ENCODE measurements around the gene AMDHD1.
A peak's percentile ranks its signal among the peaks of the same experiment; 100 is the strongest.

Gene AMDHD1, protein sequence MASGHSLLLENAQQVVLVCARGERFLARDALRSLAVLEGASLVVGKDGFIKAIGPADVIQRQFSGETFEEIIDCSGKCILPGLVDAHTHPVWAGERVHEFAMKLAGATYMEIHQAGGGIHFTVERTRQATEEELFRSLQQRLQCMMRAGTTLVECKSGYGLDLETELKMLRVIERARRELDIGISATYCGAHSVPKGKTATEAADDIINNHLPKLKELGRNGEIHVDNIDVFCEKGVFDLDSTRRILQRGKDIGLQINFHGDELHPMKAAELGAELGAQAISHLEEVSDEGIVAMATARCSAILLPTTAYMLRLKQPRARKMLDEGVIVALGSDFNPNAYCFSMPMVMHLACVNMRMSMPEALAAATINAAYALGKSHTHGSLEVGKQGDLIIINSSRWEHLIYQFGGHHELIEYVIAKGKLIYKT

GRCh38 chr12:95943330-95943842 lies at the start of gene AMDHD1:
AMDHD1 (plus strand) TSS chr12:95943331; CDS start chr12:95943399, 68 bp downstream.
- peak; percentile 92 for DNase-seq

GRCh38 chr12:95896846-95897245 lies 46.3 kb upstream of the AMDHD1 start:
- no peak for DNase-seq

DNA sequence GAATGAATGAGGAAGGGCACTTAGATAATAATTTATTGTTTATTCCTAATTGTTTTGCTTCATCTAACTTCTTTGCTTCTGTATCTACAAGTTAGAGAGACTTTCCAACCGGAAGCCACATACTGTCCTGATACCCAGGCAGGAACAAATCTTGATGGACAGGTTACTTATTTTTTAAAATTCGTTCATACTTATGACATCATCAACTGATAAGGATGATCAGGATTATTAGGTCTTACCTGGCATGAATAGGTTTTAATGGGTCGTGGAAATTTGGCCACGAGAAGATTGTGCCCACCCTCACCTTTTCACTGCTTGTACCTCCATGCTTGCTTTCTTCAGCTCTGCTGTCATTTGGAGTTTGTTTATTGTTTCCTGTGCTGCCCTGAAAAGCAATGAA lies 45.0 kb upstream of the AMDHD1 start:
- no peak for DNase-seq

GRCh38 chr12:95908573-95908972 lies 34.6 kb upstream of the AMDHD1 start:
- no peak for DNase-seq

DNA sequence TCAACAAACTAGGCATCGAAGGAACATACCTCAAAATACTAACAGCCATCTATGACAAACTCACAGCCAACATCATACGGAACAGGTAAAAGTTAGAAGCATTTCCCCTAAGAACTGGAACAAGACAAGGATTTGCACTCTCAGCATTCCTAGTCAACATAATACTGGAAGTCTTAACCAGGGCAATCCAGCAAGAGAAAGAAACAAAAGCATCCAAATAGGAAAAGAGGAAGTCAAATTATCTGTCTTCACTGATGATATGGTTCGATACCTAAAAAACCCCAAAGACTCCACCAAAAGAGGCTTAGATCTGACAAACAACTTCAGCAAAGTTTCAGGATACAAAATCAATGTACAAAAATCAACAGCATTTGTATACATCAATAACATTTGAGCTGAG lies 33.3 kb upstream of the AMDHD1 start:
- no peak for DNase-seq

DNA sequence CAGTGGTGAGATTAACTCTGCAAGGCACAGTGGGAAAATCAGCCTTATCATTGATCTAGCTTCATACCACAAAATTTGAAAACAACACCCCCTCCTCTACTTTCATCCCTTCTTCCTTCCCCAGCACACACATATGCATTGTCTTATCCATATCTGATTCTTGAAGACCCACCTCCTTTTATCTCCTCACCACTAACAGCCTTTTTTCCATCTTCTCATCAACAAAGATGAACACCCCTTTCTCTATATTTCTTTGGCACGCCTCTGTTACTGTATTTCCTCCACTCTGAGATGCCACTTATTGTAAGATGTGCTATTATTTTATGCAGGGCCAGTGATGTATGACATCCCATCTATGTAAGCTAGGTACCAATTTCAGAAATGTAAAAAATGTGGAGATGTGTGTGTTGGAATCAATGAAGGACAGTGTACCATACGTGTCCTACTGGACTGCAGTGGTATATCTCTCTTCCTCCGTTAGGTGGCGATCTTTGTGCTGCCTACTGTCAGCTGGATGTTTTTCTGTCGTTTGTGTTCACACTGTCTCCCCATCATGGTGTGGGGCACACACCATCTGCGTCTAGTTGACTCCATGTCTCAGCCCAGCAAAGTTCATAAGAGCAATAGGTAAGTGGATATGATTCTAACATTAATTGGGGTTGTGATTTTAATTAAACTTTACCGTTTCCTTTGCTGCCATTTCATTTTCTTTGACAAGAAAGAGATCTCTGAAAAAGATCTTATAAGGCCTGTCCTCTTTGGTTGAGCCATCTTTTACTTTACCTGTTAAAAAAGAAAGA lies 24.7 kb upstream of the AMDHD1 start:
- DNase-seq, result peak; percentile 76

DNA sequence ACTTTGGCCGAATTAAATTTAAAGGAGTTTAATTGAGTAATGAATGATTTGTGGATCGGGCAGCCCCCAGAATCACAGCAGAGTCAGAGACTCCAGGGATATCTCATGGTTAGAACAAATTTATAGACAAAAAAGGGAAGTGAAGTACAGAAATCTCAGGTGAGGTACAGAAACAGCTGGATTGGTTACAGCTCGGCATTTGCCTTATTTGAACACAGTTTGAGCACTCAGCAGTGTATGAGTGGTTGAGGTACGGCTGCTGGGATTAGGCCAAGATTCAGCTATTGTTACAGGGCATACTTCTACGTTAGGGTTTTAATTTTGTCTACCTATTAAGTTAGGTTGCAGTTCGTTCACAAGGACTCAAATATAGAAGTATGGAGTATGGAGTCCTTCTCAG lies 24.0 kb upstream of the AMDHD1 start:
- no peak for DNase-seq

GRCh38 chr12:95922231-95922630 lies 20.9 kb upstream of the AMDHD1 start:
- DNase-seq, result no peak

GRCh38 chr12:95940514-95940913 lies 2.6 kb upstream of the AMDHD1 start:
- no peak for DNase-seq

DNA sequence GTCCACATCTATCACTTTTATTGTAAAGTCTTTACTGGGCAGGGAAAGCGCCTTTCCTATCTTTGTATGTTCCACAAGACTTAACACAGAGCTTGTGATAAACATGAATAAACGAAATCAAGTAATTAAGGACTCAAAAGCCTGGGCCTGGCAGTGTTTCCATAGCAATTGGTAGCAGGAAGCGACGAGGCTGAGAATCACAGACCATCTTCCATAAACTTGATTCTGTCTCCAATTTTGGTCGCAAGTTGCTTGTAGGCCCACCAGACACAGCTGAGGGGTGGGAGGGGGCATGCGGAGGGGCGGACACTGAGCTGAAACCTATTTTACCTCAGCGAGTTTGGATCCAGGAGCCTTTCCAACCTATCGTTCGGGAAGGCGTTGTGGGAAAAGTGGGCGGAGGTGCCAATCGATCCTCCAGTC lies 1.0 kb upstream of the AMDHD1 start:
- DNase-seq, result no peak

DNA sequence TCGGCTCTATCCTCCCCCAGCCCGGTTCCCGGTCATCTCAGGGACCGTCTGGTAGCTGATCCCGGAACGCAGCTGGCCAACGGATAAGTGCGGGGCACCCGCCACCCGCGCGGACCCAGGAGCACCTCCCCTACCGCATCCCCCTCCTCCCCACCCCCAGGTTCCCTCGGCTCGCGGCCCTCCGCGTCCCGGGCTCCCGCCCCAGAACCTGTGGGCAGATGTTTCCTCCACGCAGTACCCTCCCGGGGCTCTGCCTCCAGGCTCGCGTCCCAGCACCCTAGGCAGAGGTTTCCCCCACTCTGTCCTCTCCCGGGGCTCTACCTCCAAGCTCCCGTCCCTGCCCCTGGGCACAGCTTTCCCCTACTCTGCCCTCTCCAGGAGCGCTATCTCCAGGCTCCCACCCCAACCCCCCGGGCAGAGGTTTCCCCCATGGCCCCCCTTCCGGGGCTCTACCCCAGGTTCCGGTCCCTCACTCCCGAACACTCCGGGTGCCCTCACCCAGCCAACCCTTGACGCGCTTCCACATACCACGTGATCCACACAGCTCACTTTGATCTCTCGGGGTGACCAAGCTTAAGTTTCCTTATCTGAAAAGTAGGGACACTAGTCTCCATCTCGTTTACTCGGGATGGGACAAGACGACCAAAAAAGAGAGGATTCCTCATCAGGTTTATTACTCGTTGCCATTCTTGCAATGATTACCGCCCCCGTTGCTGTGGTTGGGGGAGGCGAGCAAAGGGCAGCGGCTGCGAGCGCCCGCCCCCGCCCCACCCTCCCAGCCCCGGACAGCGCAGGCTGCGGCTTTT lies 404 bp upstream of the AMDHD1 start, which contains the start of gene CCDC38:
Gene CCDC38, minus strand, starts transcription at position 91 of the 806 bp plus-strand sequence. CDS start 6,105 bp downstream, outside the sequence.
- DNase-seq, result peak; percentile 84

GRCh38 chr12:95944108-95944704 lies 1.1 kb downstream of the AMDHD1 start:
- no peak for DNase-seq

DNA sequence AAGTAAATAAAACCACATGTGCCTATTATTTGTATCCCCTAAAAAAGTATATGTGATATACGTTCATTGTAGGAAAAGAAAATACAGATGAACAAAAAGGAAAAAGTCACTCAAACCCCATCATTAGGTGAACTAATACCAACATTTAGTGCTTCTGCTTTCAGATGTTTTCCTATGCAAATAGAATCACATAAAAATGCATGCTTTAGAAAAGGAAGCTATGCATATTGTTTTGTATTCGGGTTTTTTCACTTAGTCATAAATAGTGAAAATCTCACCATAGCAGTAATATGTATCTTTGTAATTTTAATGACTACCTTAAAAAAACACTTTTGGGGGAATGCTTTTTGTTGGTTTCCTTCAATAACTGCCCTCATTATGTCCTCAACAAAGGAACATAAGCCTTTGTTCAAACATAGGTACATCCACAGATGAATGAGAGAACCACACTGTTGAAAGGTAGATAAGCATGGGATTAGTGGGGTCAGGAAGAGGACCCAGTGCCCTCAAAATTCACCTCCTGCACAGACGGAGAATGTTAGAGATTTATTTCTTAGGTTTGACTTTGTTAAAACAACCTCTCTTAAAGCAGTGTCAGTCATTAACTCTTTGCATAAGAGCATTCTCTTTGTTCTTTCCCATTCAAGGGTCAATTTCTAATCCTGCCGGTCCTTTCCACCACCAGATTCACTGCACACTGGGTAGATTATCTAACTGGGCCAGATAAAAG lies 6.5 kb downstream of the AMDHD1 start:
- no peak for DNase-seq

GRCh38 chr12:95951515-95951914 lies 8.4 kb downstream of the AMDHD1 start:
- no peak for DNase-seq

DNA sequence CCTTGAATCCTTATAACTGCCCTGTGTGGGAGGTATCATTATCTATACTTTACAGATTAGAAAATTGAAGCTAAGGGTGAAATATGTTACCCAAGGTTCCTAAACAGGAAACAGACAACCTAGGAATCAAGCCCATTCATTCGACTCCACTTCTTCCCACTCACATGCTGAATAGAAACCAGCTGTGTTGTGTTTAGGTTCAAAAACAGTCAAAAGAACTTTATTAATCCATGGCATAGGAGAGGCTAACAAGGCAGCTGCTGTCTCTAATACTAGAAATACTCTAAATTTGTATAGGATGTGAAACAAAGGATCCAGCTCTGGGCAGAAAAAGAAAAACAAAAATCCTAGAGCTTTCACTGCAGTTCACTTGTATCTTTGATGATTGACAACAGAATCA lies 9.9 kb downstream of the AMDHD1 start:
- DNase-seq, result no peak

GRCh38 chr12:95955549-95956159 lies 12.5 kb downstream of the AMDHD1 start:
- no peak for DNase-seq

DNA sequence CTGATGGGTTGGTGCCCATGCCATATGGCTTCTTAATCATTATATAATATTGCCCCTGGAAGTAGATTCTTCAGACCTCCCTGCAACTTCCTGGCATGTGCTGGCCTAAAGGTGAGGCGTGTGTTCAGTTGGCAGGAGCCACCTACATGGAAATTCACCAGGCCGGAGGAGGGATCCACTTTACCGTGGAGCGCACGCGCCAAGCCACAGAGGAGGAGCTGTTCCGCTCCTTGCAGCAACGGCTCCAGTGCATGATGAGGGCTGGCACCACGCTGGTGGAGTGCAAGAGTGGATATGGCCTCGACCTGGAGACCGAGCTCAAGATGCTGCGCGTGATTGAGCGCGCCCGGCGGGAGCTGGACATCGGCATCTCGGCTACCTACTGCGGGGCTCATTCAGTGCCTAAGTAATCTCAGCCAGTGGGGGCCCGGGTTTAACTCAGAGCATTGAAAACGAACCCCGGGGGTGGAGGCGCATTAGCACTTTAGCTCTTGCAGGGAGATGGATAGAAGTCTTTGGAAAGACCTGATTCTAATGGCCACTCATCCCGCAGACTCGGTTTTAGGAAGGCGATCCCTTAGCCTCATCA lies 13.5 kb downstream of the AMDHD1 start:
- peak; percentile 52 for DNase-seq

GRCh38 chr12:95959107-95959506 lies 16.0 kb downstream of the AMDHD1 start:
- peak; percentile 47 for DNase-seq

- DNase-seq, result no peak
Observed at GRCh38 chr12:95960241-95960640, 17.1 kb downstream of the AMDHD1 start.

- DNase-seq, result no peak
Observed at GRCh38 chr12:95962222-95962621, 19.1 kb downstream of the AMDHD1 start.

DNA sequence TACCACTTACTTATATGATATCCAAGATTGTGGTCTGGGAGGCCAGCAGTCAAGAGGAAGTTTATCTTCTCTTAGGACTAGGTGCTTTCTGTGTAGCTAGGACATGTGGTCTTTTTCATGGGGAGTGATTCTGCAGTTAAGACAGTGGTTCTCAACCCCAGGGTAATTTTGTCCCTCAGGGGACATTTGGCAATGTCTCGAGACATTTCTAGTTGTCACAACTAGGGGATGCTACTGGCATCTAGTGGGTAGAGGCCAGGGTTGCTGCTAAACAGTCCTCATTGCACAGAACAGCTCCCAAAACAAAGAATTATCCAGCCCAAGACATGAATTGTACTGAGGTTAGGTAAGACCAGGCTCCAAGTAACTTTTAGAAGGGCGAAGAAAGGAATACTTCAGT lies 20.0 kb downstream of the AMDHD1 start:
- peak; percentile 65 for DNase-seq
